ENCODE data around the gene TPMT.
"Not testable (repeated sequence)": the region's sequence is repeated elsewhere in the genome, so short reads cannot be mapped to it uniquely, and the experiment has no call there.

TPMT gene

DNA sequence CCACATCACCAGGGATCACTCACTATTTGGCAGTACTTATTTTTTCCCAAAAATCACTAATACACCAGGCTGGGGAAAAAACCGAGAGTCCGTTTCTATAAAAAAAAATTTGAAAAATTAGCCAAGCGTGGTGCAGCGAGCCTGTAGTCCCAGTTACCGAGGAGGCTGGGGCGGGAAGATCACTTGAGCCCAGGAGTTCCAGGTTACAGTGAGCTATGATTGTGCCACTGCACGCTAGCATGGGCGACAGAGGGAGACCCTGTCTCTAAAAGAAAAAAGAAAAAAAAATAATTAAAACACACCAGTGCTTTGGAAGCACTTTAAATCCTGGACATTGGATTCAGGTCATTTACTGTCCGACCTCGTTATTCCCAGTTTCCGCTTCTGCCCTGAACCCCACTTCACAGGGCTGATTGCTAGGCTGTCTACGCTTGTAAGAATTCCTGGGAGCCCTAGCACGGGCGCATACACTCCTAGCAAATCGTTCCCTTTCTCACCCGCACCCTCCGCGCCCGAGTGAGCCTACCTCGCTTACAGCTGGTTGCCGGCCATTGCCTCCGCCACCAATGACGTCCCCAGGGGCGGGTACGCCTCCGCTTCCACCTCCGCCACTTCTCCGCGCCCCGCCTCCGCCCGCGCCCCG is at the start of gene TPMT:
Gene TPMT, minus strand, starts transcription at position 571 of the 643 bp plus-strand sequence. CDS start 5,950 bp downstream, outside the sequence.
- peak; percentile 27 to 44 (median 35) for DNase-seq

DNA sequence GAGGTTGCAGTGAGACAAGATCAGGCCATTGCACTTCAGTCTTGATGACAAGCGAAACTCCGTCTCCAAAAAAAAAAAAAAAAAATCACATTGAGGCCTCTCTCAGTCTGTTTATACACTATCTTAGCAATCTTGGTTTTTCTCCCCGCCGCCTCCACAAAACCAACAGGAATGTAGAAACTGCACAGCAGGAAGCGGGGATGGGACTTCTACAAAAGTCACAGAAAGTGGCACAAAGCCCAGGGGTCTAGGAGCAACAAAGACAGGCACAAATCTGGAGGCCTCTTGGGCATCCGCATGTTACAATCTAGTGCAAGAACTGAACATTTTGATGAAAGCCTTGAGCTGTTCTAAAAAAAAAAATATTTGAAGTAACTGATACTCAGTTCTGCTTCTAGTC is 48.9 kb upstream of the TPMT start:
- no peak for DNase-seq

DNA sequence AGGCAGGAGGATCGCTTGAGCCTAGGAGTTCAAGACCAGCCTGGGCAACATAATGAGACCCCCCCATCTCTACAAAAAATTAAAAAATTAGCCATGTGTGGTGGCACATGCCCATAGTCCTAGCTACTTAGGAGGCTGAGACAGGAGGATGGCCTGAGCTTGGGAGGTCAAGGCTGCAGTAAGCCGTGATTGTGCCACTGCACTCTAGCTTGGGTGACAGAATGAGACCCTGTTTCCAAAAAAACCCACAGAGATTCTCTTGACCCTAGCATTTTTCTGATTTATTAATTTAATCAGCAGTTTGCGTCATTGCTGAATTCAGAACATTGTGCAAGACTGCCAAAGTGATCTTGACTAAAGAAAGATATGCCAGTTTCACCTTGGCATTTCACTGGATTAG is 37.1 kb upstream of the TPMT start:
- no peak for DNase-seq

DNA sequence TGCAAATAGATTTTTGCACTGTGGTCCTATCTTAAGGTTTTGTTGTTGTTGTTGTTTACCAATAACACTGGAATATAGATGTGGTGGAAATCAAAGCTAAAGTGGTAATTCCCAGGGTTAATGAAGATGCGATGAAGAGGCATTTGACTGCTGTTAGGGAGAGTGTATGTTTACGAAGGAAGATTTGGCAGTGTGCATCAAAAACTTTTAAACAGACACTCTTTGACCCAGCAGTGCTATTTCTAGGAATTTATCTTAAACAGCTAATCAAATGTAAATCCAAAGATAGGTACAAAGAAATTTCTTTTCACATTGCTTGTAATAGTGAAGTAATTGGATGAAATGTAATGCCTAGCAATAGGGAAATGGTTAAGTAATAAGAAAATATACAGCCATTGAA is 34.3 kb upstream of the TPMT start:
- DNase-seq: no peak

DNA sequence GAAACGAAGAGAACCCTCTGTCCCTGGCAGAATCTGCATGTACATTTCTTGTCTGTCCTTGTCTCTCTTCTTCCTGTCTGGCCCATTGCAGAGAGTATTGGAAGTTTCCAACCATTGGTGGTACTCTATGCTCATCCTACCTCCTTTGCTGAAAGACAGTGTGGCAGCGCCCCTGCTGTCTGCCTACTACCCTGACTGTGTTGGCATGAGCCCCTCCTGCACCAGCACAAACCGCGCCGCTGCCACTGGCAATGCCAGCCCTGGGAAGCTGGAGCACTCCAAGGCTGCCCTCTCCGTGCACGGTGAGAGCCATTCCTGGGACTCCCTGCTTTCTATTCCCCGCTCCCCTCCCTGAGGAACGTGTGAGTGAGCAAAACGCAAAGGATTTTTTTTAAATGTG is 32.8 kb upstream of the TPMT start:
- DNase-seq: no peak

DNA sequence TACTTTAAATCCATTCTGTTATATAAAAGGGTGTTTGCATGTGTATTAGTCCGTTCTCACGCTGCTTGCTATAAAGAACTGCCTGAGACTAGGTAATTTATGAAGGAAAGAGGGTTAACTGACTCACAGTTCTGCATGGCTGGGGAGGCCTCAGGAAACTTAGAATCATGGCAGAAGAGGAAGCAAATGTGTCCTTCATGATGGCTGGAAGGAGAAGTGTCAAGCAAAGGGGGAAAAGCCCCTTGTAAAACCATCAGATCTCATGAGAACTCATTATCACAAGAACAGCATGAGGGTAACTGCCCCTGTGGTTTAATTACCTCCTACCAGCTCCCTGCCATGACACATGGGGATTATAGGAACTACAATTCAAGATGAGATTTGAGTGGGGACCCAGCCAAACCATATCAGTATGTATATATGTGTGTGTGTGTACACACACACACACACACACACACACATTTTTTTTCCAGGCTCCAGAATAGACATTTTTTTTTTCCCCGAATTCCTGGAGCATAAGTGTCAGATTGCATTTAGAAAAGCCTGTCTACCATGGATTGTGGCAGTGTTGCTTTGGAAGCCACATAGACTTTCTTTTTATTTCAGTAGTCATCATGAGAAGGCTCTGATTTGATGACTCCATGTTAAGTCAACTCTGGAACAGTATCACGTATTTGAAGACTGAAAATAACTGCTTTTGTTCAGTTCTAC is 31.8 kb upstream of the TPMT start:
- peak; percentile 72 to 88 (median 72) for DNase-seq

DNA sequence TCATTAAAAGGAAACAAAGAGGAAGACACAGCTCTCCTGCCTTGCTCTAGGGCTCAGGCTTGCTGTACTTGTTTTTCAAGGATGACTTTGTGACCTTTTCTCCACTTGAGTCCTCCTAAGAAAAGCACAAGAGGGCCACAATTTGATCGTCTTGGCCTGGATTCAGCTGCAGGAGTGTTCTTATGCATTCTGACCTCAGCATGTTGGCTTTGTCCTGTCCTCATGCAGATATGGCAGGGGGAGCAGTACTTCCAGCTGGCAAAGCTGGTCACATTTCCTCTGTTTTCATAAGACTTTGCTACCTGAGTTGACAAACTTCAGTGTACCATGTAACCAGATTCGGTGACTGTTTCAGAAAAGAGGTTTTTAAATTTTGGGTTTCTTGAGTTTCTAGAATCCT is 31.2 kb upstream of the TPMT start:
- DNase-seq: peak in 2 of 3 donors; percentile 17 to 49

DNA sequence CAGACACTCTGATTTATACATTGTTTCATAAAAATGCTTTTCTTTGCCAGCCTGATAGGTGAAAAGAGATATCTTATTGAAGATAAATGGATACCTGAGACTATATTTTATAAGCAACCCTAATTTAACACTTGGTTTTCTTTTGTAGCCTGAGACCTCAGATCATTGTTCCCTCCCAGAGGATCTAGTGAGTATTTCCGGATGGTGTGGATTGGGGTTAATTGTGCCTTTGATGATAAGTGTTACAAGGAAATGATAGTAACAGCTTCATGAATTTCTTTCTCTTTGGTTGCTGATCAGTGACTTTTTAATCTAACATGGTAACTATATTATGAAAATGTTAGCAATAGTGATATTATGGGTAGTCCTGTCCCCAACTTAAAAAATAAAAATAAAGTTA is 30.7 kb upstream of the TPMT start:
- no peak for DNase-seq

DNA sequence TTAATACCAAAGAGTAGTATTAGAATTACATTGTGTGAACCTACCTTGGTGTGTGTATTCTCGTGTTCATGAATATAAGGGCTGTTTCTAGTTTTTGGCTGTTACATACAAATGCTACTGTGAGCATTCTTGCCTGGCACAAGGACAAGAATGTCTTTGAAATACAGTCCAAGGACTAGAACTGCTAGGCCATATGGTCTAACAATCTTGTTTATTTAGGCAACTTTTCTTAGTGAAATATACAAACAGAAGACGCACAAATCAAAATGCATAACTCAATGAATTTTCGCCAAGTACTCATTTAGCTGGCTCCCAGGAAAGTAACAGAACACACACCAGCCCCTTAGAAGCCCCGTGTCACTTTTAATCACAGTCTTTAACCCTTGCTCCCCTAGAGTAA is 28.9 kb upstream of the TPMT start:
- DNase-seq: no peak

DNA sequence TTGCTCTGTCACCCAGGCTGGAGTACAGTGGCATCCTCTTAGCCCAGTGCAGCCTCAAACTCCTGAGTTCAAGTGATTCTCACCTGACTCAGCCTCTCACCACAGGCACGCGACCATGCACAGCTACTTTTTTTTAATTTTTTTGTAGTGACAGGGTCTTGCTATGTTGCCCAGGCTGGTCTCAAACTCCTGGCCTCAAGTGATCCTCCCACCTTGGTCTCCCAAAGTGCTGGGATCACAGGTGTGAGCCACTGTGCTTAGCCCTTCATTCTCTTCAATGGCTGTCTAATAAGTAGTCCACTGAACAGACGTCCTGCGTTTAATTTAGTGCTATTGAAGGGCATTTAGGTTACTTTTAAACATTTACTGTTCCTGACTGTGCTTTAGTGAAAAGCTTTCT is 27.7 kb upstream of the TPMT start:
- no peak for DNase-seq

DNA sequence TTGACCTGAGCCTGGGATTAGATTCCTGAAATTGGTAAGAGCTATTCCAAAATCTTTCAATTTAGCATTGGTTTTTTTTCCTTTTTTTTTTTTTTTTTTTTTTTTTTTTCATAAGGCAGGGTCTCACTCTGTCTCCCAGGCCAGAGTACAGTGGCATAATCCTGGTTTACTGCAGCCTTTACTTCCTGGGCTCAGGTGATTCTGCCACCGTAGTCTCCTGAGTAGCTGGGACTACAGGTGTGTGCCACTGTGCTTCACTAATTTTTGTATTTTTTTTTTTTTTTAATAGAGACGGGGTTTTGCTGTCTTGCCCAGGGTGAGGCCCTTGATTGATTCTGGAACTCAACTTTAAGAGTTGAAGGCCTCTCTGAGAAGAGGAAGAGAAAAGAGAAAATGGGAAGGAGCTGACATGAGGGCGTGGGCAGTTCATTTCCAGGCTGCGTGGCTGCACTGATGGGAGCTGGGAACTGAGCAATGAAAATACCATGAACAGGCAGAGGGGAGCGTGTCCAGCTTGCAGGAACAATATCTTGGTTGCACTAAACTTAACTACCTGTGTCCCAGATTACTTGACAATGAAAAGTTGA is 25.0 kb upstream of the TPMT start:
- DNase-seq: peak; percentile 79 to 84 (median 81)

DNA sequence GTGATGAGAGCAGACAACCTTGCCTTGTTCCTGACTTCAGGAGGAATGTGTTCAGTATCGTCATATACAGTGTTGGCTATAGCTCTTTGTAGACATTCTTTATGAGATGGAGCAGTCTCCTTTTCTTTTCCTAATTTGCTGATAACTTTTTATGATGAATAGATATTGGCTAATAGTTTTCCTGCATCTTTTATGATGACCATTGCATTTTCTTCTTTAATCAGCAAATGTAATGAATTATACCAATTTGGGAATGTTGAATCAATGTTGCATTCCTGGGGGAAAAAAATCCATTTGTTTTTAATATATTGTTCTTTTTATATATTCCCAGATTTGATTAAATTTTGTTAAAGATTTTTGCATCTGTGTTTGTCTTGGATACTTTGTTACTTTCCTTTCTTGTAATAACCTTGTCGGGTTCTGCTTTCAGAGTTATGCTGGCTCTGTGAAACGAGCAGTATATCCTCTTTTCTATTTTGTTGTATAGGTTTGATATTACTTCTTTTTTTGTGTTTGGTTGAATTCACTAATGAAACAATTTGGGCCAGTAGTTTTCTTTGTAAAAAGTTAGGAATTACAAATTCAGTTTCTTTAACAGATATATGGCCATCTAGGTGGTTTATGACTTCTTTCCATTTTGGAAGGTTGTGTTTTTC is 24.2 kb upstream of the TPMT start:
- peak in 2 of 3 donors; percentile 23 to 38 for DNase-seq

DNA sequence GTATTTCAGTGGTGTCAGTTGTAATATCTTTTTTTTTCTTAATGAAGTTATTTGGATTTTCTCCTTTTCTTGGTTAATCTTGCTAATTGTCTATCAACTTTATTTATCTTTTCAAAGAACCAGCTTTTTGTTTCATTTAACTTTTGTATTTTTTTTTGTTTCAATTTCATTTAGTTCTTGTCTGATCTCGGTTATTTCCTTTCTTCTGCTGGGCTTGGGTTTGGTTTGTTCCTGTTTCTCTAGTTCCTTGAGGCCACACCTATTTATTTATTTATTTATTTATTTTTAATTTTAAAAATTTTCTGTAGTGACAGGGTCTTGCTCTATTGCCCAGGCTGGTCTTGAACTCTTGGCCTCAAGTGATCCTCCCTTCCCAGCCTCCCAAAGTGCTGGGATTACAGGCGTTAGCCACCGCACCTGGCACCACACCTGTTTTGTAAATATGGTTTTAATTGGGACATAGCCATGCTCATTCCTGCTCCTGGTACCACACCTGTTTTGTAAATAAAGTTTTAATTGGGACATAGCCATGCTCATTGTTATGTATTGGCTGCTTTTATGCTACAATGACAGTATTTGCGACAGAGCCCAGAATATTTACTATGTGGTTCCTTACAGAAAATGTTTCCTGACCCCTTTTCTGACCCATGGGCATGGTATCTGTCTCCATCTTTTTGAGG is 22.5 kb upstream of the TPMT start:
- peak; percentile 46 to 69 (median 51) for DNase-seq

DNA sequence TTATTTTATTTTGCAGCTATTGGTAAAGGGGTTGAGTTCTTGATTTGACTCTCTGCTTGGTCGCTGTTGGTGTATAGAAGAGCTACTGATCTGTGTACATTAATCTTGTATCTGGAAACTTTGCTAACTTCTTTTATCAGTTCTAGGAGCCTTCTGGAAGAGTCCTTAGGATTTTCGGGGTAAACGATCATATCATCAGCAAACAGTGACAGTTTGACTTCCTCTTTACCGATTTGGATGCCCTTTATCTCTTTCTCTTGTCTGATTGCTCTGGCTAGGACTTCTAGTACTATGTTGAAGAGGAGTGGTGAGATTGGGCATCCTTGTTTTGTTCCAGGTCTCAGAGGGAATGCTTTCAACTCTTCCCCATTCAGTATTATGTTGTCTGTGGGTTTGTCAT is 21.3 kb upstream of the TPMT start:
- not testable (repeated sequence) for DNase-seq

DNA sequence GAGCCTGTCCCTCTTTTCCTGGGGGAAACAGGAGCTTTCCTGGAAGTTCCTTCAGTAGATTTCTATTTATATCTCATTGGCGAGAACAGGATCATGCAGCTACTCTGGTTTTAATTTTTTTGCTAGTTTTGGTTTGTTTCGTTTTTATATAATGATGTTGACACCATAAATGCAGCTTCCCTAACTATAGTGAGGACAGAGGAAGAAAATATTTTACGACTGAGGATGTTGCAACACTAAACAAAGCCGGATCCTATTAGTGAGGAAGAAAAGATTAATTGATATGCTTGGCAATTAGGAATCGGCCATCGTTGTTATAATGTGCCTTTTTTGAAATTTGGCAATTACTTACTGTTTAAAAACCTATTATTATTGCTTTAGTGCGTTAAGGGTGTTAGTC is 17.0 kb upstream of the TPMT start:
- DNase-seq: peak; percentile 37 to 69 (median 56)

DNA sequence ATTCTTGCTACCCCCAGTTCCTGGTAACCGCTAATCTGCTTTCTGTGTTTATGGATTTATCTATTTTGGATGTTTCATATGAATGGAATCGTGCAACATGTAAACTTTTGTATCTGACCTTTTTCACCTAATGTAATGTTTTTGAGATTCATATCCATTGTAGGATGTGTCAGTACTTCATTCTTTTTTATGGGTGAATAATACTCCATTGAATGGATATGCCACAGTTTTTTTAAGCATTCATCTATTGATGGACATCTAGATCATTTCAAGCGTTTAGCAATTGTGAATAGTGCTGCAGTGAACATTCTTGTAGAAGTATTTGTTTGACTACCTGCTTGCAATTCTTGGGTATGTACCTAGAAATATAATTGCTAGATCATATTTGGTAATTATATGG is 13.4 kb upstream of the TPMT start:
- DNase-seq: no peak

DNA sequence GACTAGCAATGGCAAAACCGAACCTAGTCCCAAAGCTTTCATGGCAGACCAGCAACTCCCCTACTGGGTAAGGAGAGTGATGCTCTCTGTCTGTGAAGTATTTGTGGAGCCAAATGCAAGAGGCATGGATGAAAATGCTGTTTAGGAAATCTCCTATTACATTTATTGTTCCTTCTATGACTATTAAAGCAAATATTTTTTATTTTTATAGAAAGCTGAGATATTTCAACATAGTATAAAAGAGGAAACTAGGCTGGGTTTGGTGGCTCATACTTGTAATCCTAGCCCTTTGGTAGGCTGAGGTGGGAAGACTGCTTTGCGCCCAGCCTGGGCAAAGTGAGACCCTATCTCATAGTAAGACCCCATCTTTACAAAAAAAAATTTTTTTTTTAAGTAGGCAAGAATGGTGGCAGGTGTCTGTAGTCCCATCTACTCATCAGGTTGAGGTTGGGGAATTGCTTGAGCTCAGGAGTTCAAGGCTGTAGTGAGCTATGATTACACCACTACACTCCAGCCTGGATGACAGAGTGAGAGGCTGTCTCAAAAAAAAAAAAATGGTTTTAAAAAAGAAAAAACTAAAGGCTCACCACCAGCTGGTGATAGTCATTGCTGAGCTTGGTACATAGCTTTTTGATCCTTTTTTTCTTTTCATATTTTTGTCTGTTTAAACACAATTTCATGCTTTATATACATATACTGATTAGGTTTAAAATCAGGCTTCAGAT is 11.6 kb upstream of the TPMT start:
- DNase-seq: peak in 2 of 3 donors; percentile 18 to 36

DNA sequence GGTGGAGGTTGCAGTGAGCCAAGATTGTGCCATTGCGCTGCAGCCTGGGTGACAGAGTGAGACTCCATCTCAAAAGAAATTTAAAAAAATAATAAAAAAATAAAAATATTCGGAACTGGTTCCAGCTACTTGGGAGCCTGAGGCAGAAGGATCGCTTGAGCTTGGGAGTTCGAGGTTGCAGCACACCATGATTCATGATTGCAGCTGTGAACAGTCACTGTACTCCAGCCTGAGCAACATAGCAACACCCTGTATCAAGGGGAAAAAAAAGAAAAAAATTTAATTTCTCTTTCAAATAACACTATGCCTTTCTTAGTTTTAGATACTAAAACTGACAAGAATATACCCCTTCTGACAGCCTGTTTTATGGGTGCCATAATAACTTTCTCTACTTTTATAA is 10.9 kb upstream of the TPMT start:
- peak in 1 of 3 donors; percentile 55 for DNase-seq

DNA sequence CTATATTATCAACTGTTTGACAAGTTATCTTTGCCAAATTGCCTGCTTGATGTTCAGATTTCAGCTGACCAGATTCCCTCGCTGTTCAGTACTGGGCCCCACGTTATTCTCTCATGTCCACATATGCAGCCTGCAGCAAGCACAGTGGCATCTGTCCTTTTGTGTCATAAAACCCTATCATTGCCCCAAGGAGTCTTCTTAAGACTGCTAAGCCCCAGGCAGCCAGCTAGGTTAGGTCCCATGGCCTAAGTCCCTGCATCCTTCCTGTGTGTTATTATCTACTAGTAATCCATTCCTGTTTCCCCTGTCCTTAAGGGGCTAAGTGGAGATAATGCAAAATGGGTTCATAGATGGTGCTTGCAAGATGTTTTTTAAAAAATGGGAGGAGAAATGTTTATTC is 7.5 kb upstream of the TPMT start:
- no peak for DNase-seq

DNA sequence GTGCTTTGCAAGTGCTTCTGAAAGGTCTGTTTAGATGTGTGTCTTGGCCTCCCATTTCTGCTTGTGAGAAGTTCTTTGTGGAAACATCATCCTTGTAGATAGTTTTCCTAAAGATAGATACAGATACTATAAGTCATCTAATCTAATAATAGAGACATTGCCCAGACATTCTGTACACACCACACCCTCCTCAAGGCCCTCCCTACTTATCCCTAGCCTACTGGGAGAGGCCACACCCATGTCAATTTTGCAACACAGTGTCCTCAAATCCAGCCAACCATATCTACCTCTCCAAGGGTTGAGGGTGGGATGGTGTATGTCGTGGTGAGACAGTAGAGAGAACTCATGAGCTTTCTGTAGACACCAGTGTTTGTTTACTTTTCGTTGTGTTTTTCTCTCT is 6.6 kb upstream of the TPMT start:
- DNase-seq: no peak

DNA sequence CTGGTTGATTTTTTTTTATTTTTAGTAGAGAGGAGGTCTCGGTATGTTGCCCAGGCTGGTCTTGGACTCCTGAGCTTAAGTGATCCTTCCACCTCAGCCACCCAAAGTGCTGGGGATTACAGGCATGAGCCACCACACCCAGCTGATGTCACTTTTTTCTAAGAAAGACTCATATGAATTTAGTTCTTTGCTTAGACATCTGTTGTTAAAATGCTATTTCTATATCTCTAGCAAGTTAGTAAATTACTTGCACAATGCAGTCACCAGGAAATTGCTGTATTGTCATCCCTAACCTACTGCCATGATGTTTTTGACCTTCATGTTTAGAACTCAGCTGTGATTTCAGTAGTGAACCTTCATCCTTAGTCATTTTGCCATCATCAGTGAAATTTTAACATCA is 6.0 kb upstream of the TPMT start:
- DNase-seq: peak in 1 of 3 donors; percentile 35

DNA sequence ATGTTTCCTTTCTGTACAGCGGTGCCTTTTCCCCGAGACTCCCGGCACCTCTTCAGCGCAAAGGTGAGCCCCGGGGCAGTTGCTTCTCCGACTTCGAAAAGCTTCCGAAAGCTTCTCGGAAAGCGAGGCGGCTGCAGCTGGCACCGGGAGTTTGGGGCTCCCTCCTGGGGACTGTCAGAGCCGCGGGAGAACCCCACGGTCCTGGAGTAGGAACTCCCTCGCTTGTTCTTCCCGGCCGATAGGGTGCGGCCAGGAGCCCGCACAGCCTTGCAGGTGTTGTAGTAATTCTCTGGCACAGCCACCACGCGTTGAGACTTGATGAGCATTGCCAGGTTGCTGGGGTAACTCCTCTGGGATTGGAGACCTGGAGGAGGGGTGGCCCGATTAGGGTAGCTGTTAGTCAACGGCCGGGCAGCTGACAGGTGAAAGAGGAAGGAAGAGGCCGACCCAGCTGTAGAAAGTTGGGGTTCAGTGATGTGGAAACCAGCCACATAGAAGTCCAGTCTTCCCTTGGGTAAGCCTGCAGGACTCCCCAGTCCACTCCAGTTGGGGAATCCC is 1.1 kb upstream of the TPMT start:
- peak; percentile 56 to 69 (median 69) for DNase-seq

All from suppressor macrophage treated with lipopolysaccharide for 1 hour (primary cell).